Measurements from ENCODE around the gene GJD3. TPM values are rescaled to one million over a fixed set of nuclear protein-coding genes. Genes with fewer than 3 reads are reported as not detected.

Gene GJD3
- total and polyA plus RNA-seq, 2 of the 4 experiments (the other 2 are of a cell fraction), result 0.10 TPM; not detected in 1

DNA sequence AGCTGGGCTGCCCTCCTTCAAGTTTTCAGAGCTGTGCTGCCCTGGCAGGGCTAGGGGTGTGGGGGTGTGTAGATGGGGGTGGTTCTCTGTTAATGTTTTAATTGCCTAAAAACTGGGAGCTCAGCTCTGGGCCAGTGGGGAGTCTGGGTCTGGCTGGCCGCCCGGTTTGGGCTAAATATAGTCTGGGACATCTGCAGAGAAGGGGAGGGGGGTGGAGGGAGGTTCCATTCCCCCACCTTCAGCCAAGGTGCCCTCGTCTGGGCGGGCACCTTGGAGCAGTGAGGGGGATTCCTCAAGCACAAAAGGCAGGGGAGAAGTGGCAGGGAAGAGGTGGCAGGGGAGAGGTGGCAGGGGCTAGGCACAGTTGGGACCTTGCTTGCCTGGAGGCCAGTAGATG is 42.6 kb downstream of the GJD3 start:
- peak overlapping the region; percentile 35; the same call in 1 of the 2 replicates for H3K56ac ChIP-seq (ENCODE audit: extremely low read depth, insufficient read depth, low read length)
- peaks cover 57% of the 10 kb centered on the region for H3K4me1 ChIP-seq (ENCODE audit: control insufficient read depth, insufficient read depth, low read length)
- H3K23ac ChIP-seq (ENCODE audit: low read depth, low read length), result peak overlapping the region; percentile 98; the same call in 1 of the 2 replicates
- H3K27me3 ChIP-seq (ENCODE audit: control insufficient read depth, insufficient read depth, low read length), result no peaks in the 10 kb centered on the region
- intact Hi-C loops (cut with micrococcal nuclease), result no loop called here
- H2BK120ac ChIP-seq (ENCODE audit: low read depth, low read length), result peak overlapping the region; percentile 92
- no peaks in the 10 kb centered on the region for H3K9me3 ChIP-seq (ENCODE audit: control insufficient read depth, insufficient read depth, low read length)
- peak overlapping the region; percentile 92 for H2AFZ ChIP-seq (replicated peaks; ENCODE audit: low read length, poor library complexity)
- H2AK5ac ChIP-seq (ENCODE audit: low read depth, low read length), result peak overlapping the region; percentile 99
- peak overlapping the region; percentile 87 for H4K5ac ChIP-seq (ENCODE audit: low read depth, low read length)
- peaks cover 67% of the 10 kb centered on the region for H4K20me1 ChIP-seq (ENCODE audit: insufficient read depth, low read length)
- in situ Hi-C loops (cut with MboI; ENCODE audit: low sequenced_read_pairs), result no loop called here
- TF ChIP-seq POLR2A (IDR thresholded peaks at IDR 0.05; ENCODE audit: low read depth, low read length), result no peak
- TF ChIP-seq, protein P1, sequence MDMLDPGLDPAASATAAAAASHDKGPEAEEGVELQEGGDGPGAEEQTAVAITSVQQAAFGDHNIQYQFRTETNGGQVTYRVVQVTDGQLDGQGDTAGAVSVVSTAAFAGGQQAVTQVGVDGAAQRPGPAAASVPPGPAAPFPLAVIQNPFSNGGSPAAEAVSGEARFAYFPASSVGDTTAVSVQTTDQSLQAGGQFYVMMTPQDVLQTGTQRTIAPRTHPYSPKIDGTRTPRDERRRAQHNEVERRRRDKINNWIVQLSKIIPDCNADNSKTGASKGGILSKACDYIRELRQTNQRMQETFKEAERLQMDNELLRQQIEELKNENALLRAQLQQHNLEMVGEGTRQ (IDR thresholded peaks at IDR 0.05; ENCODE audit: low read depth, low read length), result no peak
- TF ChIP-seq, protein P2, sequence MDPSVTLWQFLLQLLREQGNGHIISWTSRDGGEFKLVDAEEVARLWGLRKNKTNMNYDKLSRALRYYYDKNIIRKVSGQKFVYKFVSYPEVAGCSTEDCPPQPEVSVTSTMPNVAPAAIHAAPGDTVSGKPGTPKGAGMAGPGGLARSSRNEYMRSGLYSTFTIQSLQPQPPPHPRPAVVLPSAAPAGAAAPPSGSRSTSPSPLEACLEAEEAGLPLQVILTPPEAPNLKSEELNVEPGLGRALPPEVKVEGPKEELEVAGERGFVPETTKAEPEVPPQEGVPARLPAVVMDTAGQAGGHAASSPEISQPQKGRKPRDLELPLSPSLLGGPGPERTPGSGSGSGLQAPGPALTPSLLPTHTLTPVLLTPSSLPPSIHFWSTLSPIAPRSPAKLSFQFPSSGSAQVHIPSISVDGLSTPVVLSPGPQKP (IDR thresholded peaks at IDR 0.05; ENCODE audit: borderline replicate concordance, low read depth, low read length), result no peak
- no peak for TF ChIP-seq MAFK (IDR thresholded peaks at IDR 0.05; ENCODE audit: low read depth, low read length)
- TF ChIP-seq, protein P3, sequence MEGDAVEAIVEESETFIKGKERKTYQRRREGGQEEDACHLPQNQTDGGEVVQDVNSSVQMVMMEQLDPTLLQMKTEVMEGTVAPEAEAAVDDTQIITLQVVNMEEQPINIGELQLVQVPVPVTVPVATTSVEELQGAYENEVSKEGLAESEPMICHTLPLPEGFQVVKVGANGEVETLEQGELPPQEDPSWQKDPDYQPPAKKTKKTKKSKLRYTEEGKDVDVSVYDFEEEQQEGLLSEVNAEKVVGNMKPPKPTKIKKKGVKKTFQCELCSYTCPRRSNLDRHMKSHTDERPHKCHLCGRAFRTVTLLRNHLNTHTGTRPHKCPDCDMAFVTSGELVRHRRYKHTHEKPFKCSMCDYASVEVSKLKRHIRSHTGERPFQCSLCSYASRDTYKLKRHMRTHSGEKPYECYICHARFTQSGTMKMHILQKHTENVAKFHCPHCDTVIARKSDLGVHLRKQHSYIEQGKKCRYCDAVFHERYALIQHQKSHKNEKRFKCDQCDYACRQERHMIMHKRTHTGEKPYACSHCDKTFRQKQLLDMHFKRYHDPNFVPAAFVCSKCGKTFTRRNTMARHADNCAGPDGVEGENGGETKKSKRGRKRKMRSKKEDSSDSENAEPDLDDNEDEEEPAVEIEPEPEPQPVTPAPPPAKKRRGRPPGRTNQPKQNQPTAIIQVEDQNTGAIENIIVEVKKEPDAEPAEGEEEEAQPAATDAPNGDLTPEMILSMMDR (conservative IDR thresholded peaks at IDR 0.05; ENCODE audit: low read depth, low read length), result no peak
- TF ChIP-seq FOS (IDR thresholded peaks at IDR 0.05; ENCODE audit: low read depth, low read length), result no peak
- no peak for TF ChIP-seq SMC3 (IDR thresholded peaks at IDR 0.05; ENCODE audit: low read depth, low read length)
- TF ChIP-seq MXI1 (IDR thresholded peaks at IDR 0.05; ENCODE audit: borderline replicate concordance, low read depth, low read length), result no peak
- TF ChIP-seq NFE2L2 (IDR thresholded peaks at IDR 0.05; ENCODE audit: low read depth, low read length), result no peak
- TF ChIP-seq BHLHE40 (IDR thresholded peaks at IDR 0.05; ENCODE audit: low read depth, low read length), result no peak
- H2BK5ac ChIP-seq (ENCODE audit: low read depth, low read length, poor library complexity, severe bottlenecking), result peak overlapping the region; percentile 90
- peak overlapping the region; percentile 98 for H3K4ac ChIP-seq (ENCODE audit: low read depth, low read length)
- H3K4me3 ChIP-seq (ENCODE audit: insufficient read depth, low read depth, low read length), result peak overlapping the region; percentile 14; the same call in 1 of the 2 replicates
- peak overlapping the region; percentile 78; the same call in 1 of the 2 replicates for H2BK20ac ChIP-seq (ENCODE audit: low read depth, low read length)
- H3K36me3 ChIP-seq (ENCODE audit: control insufficient read depth, insufficient read depth, low read length), result no peaks in the 10 kb centered on the region
- POLR2A ChIA-PET (ENCODE audit: unreplicated experiment), result no interaction called here
- DNase-seq (no peak), ATAC-seq (ENCODE audit: low read depth) (no peak)
- peak overlapping the region; percentile 83 to 99 for H4K8ac ChIP-seq (ENCODE audit: low read depth in 2 of 2, low read length in 2 of 2)
- peak overlapping the region; percentile 96 for H3K14ac ChIP-seq (replicated peaks; ENCODE audit: low read depth, low read length)
- H3K9me1 ChIP-seq (ENCODE audit: insufficient read depth, low read length), result peaks cover 39% of the 10 kb centered on the region
- peak overlapping the region; percentile 78 for H3K27ac ChIP-seq (ENCODE audit: insufficient read depth, low read length)
- peak overlapping the region; percentile 49 for H3K9ac ChIP-seq (ENCODE audit: low read depth, low read length)
- peaks cover 17 to 92% of the 10 kb centered on the region in 2 experiments for H3K79me1 ChIP-seq (ENCODE audit: low read depth in 1 of 2, low read length in 2 of 2)
- WGBS, 2 experiments (ENCODE audit: extremely low coverage in 2 of 2, insufficient read length in 1 of 2), result no CpG with 5 or more reads among the region's 4 CpGs
- H2AK9ac ChIP-seq (replicated peaks; ENCODE audit: low read depth, low read length, poor library complexity), result peak overlapping the region; percentile 98
- H2BK15ac ChIP-seq (ENCODE audit: low read depth, low read length), result peak overlapping the region; percentile 79; the same call in 2 of the 3 replicates
- dilution Hi-C loops (cut with HindIII; ENCODE audit: low sequenced_read_pairs, unreplicated experiment), result no loop called here
- no TSS peak for BruUV-seq (replicated peaks)
- H3K18ac ChIP-seq (ENCODE audit: low read depth, low read length), result peak overlapping the region; percentile 75
- peak overlapping the region; percentile 87 for H3K4me2 ChIP-seq (ENCODE audit: low read depth, low read length)
- CTCF ChIA-PET, result interaction anchor here (1.1 to 2.1 kb wide), 2 partner anchors 17 to 19 kb away, joined by 3 to 6 read pairs; no protein-coding TSS in a partner anchor
- H4K91ac ChIP-seq (ENCODE audit: insufficient read depth, low read depth, low read length), result peak overlapping the region; percentile 96
